ENCODE results near the gene NDN. TPM values are rescaled to one million over a fixed set of nuclear protein-coding genes. Genes with fewer than 3 reads are reported as not detected.

The NDN gene
- total RNA-seq, 1 donor from 2014 or later, result 79.3 TPM

DNA sequence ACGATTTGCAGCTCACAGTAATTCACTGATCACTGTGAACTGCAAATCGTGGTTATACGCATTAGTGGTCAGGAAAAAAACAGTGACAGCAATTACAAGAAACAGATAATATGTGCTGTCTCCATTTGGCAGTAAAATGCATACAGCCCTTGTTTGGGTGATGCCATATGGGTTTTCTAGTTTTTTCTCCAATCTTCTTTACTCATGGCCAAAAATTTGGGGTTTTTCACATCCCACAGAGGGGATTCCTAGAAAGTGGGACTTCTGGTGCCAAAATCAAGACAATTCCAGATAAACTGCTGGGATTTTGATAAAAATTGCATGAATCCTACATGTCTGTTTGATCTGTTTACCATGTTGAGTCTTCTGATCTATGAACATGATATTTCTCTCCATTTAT is 15.6 kb downstream of the NDN start:
- Histone ChIP-seq H3K36me3 (no peaks in the 10 kb centered on the region), H3K27ac (no peak overlapping the region), H3K27me3 (no peaks in the 10 kb centered on the region), H3K9me3 (no peaks in the 10 kb centered on the region), H3K4me3 (no peak overlapping the region), H3K4me1 (no peaks in the 10 kb centered on the region)
- intact Hi-C loops (cut with DNase I), result no loop called here
- no peak for TF ChIP-seq POLR2A (IDR thresholded peaks at IDR 0.05)
- TF ChIP-seq, protein P1, sequence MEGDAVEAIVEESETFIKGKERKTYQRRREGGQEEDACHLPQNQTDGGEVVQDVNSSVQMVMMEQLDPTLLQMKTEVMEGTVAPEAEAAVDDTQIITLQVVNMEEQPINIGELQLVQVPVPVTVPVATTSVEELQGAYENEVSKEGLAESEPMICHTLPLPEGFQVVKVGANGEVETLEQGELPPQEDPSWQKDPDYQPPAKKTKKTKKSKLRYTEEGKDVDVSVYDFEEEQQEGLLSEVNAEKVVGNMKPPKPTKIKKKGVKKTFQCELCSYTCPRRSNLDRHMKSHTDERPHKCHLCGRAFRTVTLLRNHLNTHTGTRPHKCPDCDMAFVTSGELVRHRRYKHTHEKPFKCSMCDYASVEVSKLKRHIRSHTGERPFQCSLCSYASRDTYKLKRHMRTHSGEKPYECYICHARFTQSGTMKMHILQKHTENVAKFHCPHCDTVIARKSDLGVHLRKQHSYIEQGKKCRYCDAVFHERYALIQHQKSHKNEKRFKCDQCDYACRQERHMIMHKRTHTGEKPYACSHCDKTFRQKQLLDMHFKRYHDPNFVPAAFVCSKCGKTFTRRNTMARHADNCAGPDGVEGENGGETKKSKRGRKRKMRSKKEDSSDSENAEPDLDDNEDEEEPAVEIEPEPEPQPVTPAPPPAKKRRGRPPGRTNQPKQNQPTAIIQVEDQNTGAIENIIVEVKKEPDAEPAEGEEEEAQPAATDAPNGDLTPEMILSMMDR (IDR thresholded peaks at IDR 0.05), result no peak
- TF ChIP-seq POLR2AphosphoS5 (IDR thresholded peaks at IDR 0.05; ENCODE audit: insufficient read depth in 1 of 2, low read depth in 1 of 2), result no peak
- no peak for DNase-seq (ENCODE audit: extremely low spot score in 2 of 2)

DNA sequence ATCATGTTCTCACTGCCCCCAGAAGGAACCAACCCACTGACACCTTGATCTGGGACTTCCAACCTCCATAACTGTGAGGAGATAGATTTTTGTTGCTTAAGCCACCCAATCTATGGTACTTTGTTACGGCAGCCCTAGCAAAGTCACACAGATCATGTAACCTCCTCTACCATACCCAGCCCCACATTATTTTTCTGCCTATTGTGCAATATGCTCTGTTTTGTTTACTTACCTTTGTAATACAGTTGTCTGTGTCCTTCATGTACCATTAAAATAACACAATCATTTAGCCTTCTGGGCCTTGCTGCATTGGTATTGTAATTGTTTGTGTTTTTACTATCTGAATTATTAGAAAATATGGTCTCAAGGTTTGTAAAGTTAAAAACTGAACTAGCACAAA is 16.1 kb downstream of the NDN start:
- Histone ChIP-seq H3K4me3 (no peak overlapping the region), H3K4me1 (no peaks in the 10 kb centered on the region), H3K36me3 (no peaks in the 10 kb centered on the region), H3K27me3 (no peaks in the 10 kb centered on the region), H3K27ac (no peak overlapping the region), H3K9me3 (no peaks in the 10 kb centered on the region)
- intact Hi-C loops (cut with DNase I), result no loop called here
- DNase-seq (ENCODE audit: extremely low spot score in 2 of 2), result no peak
- TF ChIP-seq POLR2A (IDR thresholded peaks at IDR 0.05) (no peak), POLR2AphosphoS5 (IDR thresholded peaks at IDR 0.05; ENCODE audit: insufficient read depth in 1 of 2, low read depth in 1 of 2) (no peak)
- TF ChIP-seq, protein P1 (IDR thresholded peaks at IDR 0.05), result no peak

DNA sequence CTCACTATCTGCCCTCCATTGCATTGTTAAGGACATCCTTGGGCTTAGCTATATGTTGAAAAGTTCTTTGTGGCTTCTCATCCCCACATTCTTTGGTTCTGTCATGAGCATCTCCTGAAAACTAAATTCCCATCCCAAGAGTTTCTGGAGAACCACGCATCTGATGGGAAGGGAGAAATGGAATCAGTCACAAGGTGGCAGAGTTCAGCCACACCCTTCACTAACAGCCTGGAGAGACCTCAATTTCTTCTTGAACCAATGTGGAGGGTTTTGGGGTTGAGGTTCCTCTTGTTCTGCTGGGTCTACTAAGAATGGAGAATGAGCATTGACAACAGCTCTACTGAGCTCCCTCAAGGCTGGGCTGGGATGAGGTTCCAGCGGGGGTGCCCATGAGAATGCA is 23.9 kb downstream of the NDN start:
- DNase-seq (ENCODE audit: extremely low spot score in 2 of 2), result no peak
- Histone ChIP-seq H3K27me3 (no peaks in the 10 kb centered on the region), H3K27ac (no peak overlapping the region), H3K9me3 (no peaks in the 10 kb centered on the region), H3K4me3 (no peak overlapping the region), H3K36me3 (no peaks in the 10 kb centered on the region), H3K4me1 (no peaks in the 10 kb centered on the region)
- TF ChIP-seq POLR2A (IDR thresholded peaks at IDR 0.05), result no peak
- no peak for TF ChIP-seq POLR2AphosphoS5 (IDR thresholded peaks at IDR 0.05; ENCODE audit: insufficient read depth in 1 of 2, low read depth in 1 of 2)
- TF ChIP-seq, protein P1 (IDR thresholded peaks at IDR 0.05), result no peak
- intact Hi-C loops (cut with DNase I), result no loop called here

DNA sequence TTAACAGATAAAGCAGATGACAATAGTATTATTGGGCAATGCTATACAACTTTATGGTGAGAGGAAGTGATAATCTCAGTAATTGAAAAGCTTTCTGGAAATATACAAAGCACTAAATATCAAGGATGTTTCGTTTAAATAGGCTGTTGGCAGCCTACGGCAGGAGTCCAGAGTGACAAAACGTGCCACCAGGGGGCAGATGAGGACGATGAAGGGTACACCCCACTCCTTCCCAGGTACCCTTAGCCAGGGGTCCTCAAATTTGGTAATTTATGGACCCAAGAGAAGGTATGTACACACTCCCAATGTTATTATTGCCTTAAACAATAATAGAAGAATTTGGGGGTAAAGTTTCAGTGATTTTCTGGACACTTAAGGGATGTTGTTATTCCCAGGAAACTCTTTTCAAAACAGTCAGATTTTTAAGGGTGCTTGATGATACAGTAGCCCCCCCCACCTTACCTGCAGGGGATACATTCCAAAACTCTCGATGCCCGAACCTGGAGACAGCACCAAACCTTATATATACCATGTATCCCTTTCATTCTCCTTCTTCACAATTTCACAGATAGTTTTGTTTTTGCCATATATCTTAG is 38.1 kb downstream of the NDN start:
- Histone ChIP-seq H3K4me1 (no peaks in the 10 kb centered on the region), H3K36me3 (no peaks in the 10 kb centered on the region), H3K27ac (no peak overlapping the region), H3K9me3 (no peaks in the 10 kb centered on the region), H3K27me3 (no peaks in the 10 kb centered on the region), H3K4me3 (no peak overlapping the region)
- intact Hi-C loops (cut with DNase I), result loop anchor here (5.0 kb wide), 1 partner anchor 208 kb away; no protein-coding TSS in a partner anchor
- TF ChIP-seq POLR2A (IDR thresholded peaks at IDR 0.05), result no peak
- TF ChIP-seq, protein P1 (IDR thresholded peaks at IDR 0.05), result peak; percentile 12 to 35 (median 20)
- DNase-seq (ENCODE audit: extremely low spot score in 2 of 2), result no peak
